Muscle layer of duodenum (tissue), 2 donors: Measurements from ENCODE around the gene ABLIM2.
"Not testable (repeated sequence)": the region's sequence is repeated elsewhere in the genome, so short reads cannot be mapped to it uniquely, and the experiment has no call there.

ENCODE experiments used
- H3K27ac ChIP-seq: one replicate; pipeline ENCODE4 v1.7.0; 2013; ENCODE audit warnings: mild to moderate bottlenecking, low read length
- H3K27me3 ChIP-seq: one replicate; pipeline ENCODE4 v1.7.0; 2013; ENCODE audit warnings: low read depth, mild to moderate bottlenecking, control low read depth, low read length
- H3K36me3 ChIP-seq, 2 donors: one replicate each; pipeline ENCODE4 v1.7.0; 2013; ENCODE audit warnings: low read length in 2 of 2, control low read depth in 1 of 2, mild to moderate bottlenecking in 1 of 2; ENCODE audit not compliant: insufficient read depth in 2 of 2, control insufficient read depth in 1 of 2
- H3K4me1 ChIP-seq, 2 donors: one replicate each; pipeline ENCODE4 v1.7.0; 2013; ENCODE audit warnings: low read length in 2 of 2, mild to moderate bottlenecking in 2 of 2, control low read depth in 1 of 2, moderate library complexity in 1 of 2; ENCODE audit not compliant: insufficient read depth in 2 of 2, control insufficient read depth in 1 of 2
- H3K4me3 ChIP-seq, 2 donors: one replicate each; pipeline ENCODE4 v1.7.0; 2013; ENCODE audit warnings: low read length in 2 of 2, low read depth in 1 of 2, mild to moderate bottlenecking in 1 of 2
- H3K9me3 ChIP-seq, 2 donors: one replicate each; pipeline ENCODE4 v1.7.0; 2013; ENCODE audit warnings: low read length in 2 of 2, control low read depth in 1 of 2, mild to moderate bottlenecking in 1 of 2; ENCODE audit not compliant: control insufficient read depth in 1 of 2
- donor health status: healthy.

ABLIM2 gene

DNA sequence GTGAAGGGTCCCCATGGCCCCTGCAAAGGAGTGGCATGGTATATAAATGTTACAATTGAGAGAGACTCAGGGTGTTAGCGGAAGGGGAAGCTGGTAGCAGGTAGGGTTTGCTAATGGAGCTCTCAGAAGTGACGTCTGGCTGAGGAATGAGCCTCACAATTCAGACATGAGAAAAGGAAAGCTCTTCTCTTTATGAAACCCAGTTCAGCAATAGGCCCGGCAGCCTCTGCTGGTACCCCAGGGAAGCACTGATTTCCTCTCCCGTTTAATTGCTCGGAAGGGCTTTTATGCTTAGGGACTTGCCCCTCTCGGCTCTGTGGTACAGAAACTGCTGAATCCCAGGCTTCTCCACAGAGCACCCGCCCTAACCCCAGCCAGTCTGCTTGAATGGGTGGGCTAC lies 199.5 kb downstream of the ABLIM2 start:
- Histone ChIP-seq H3K4me1 (peaks cover 8 to 17% of the 10 kb centered on the region in 2 donors), H3K27ac (no peak overlapping the region), H3K4me3 (no peak overlapping the region), H3K9me3 (no peaks in the 10 kb centered on the region), H3K36me3 (no peaks in the 10 kb centered on the region), H3K27me3 (no peaks in the 10 kb centered on the region)

- no peak overlapping the region for H3K4me3 ChIP-seq
- peak overlapping the region; percentile 10 for H3K27ac ChIP-seq
- no peaks in the 10 kb centered on the region for H3K9me3 ChIP-seq
- no peaks in the 10 kb centered on the region for H3K36me3 ChIP-seq
- H3K27me3 ChIP-seq: no peaks in the 10 kb centered on the region
- H3K4me1 ChIP-seq: peaks cover 8 to 17% of the 10 kb centered on the region in 2 donors
Measured at GRCh38 chr4:7956934-7957656, 201.5 kb downstream of the ABLIM2 start.

- Histone ChIP-seq H3K27ac (peak overlapping the region; percentile 10), H3K36me3 (no peaks in the 10 kb centered on the region), H3K4me1 (peaks cover 8 to 14% of the 10 kb centered on the region in 2 donors), H3K9me3 (no peaks in the 10 kb centered on the region), H3K27me3 (no peaks in the 10 kb centered on the region), H3K4me3 (no peak overlapping the region)
Measured at GRCh38 chr4:7956270-7956808, 202.3 kb downstream of the ABLIM2 start.

DNA sequence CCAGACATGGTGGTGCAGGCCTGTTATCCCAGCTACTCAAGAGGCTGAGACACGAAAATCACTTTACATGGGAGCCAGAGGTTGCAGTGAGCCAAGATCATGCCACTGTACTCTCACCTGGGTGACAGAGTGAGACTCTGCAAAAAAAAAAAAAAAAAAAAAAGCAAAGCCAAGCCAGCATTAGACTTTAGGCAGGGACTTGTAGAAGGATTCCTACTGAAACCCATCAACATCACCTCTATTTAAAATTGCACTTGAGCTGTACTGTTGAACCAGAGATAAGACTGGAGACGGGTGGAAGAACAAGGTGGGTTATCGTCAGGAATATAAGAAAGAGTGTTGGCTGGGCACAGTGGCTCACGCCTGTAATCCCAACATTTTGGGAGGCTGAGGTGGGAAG lies 203.2 kb downstream of the ABLIM2 start:
- Histone ChIP-seq H3K9me3 (no peaks in the 10 kb centered on the region), H3K27me3 (no peaks in the 10 kb centered on the region), H3K4me1 (peaks cover under 1 to 6% of the 10 kb centered on the region in 2 donors), H3K27ac (no peak overlapping the region), H3K4me3 (no peak overlapping the region), H3K36me3 (no peaks in the 10 kb centered on the region)

- H3K9me3 ChIP-seq: no peaks in the 10 kb centered on the region
- no peaks in the 10 kb centered on the region for H3K36me3 ChIP-seq
- no peak overlapping the region for H3K27ac ChIP-seq
- no peaks in the 10 kb centered on the region for H3K27me3 ChIP-seq
- H3K4me1 ChIP-seq: peaks cover 5 to 9% of the 10 kb centered on the region in 2 donors
- no peak overlapping the region for H3K4me3 ChIP-seq
Measured at GRCh38 chr4:7952615-7953014, 206.0 kb downstream of the ABLIM2 start.

DNA sequence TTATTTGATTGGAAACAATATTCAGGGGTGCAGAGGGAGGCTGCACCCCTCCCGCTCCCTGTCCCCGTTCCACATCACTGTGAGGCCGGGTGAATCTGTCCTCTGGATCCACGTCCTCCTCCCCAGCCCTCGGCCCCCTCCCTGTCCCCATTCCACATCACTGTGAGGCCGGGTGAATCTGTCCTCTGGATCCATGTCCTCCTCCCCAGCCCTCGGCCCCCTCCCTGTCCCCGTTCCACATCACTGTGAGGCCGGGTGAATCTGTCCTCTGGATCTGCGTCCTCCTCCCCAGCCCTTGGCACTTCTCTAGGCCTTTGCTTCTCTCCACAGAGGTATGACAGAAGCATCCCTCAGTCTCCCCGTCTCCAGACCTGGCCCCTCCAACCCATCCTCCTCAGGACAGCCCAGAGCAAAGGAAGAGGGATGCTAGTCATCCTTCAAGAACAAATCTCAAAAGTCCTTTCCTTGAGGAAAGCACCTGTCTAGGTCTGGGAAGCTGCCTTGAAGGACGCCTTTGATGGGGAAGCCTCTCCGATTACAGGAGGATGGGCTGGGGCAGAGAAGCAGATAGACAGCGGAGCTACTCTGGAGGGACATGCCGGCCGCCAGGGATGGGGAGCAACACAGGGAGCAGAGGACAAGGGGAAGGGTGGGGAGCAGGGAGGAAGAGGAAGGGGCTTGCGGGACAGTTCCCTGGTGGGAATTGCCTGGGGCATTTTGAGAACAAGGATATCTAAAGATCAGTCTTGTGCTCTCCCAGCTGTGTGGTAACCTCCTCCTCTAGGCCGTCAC lies 208.1 kb downstream of the ABLIM2 start:
- no peaks in the 10 kb centered on the region for H3K9me3 ChIP-seq
- H3K4me3 ChIP-seq: no peak overlapping the region
- peaks cover 5 to 9% of the 10 kb centered on the region in 2 donors for H3K4me1 ChIP-seq
- H3K27me3 ChIP-seq: no peaks in the 10 kb centered on the region
- no peaks in the 10 kb centered on the region for H3K36me3 ChIP-seq
- no peak overlapping the region for H3K27ac ChIP-seq

- Histone ChIP-seq H3K27ac (no peak overlapping the region), H3K27me3 (no peaks in the 10 kb centered on the region)
Measured at GRCh38 chr4:7949759-7950158, 208.9 kb downstream of the ABLIM2 start.

DNA sequence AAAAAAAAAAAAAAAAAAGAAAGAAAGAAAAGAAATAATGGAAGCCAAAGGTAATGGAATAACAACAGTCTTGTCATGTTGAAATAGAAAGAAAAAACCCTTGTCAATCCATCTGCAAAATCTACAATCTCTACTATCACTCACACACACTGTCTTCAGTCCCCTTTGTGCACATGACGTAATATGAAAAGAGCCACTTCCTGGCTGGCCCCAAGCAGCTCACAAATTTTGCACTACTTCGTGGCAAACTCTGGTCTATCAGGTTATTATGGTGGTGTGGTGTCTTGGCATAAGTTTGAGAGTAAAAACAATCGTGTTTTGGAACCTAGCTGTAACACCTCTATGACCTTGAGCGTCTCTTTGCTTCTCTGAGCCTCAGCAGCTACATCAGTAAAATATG lies 210.7 kb downstream of the ABLIM2 start:
- Histone ChIP-seq H3K4me3 (no peak overlapping the region), H3K36me3 (no peaks in the 10 kb centered on the region), H3K27me3 (no peaks in the 10 kb centered on the region), H3K9me3 (no peaks in the 10 kb centered on the region), H3K4me1 (peaks cover 5 to 9% of the 10 kb centered on the region in 2 donors), H3K27ac (no peak overlapping the region)

More at GRCh38 chr4:7949759-7950158, 208.9 kb downstream of the ABLIM2 start:
- Histone ChIP-seq H3K36me3 (no peaks in the 10 kb centered on the region), H3K4me1 (peaks cover 5 to 9% of the 10 kb centered on the region in 2 donors), H3K9me3 (no peaks in the 10 kb centered on the region), H3K4me3 (no peak overlapping the region)

- Histone ChIP-seq H3K27ac (no peak overlapping the region), H3K4me1 (peaks cover 5 to 9% of the 10 kb centered on the region in 2 donors), H3K9me3 (no peaks in the 10 kb centered on the region), H3K36me3 (no peaks in the 10 kb centered on the region), H3K4me3 (no peak overlapping the region), H3K27me3 (no peaks in the 10 kb centered on the region)
Measured at GRCh38 chr4:7945709-7946380, 212.8 kb downstream of the ABLIM2 start.

DNA sequence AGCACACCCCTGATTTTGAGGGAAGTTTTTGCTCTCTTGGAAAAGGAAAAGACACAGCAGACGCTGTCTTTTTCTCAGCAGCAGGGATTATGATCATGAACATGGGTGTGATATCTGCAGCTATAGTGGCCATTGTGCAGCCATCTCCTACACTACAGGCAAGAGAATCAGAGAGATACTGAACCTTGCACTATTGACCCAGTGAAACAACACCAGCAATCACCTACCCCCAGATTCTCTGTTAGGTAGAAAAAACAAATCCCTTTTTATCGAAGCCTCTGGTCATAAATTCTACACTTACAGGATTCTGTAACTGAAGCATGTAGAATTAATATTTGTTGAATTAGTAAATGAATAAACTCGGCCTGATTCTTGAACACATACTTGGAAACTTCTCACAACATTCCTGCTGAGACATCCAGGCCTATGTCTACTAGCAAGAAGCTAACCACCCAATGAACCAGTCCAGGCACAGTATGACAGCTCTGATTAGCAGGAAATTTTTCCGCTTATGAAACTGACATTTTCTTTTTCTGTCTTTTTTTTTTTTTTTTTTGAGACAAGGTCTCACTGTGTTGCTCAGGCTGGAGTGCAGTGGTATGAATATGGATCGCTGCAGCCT lies 213.9 kb downstream of the ABLIM2 start:
- no peaks in the 10 kb centered on the region for H3K36me3 ChIP-seq
- peaks cover 5 to 13% of the 10 kb centered on the region in 2 donors for H3K4me1 ChIP-seq
- no peaks in the 10 kb centered on the region for H3K27me3 ChIP-seq
- no peak overlapping the region for H3K27ac ChIP-seq
- no peak overlapping the region for H3K4me3 ChIP-seq
- H3K9me3 ChIP-seq: no peaks in the 10 kb centered on the region

- not testable (repeated sequence) for H3K27me3 ChIP-seq, H3K36me3 ChIP-seq, H3K4me1 ChIP-seq, H3K9me3 ChIP-seq, H3K4me3 ChIP-seq, H3K27ac ChIP-seq
Measured at GRCh38 chr4:7943688-7944087, 214.9 kb downstream of the ABLIM2 start.
